ENCODE measurements around the gene HOGA1.

The HOGA1 gene

DNA sequence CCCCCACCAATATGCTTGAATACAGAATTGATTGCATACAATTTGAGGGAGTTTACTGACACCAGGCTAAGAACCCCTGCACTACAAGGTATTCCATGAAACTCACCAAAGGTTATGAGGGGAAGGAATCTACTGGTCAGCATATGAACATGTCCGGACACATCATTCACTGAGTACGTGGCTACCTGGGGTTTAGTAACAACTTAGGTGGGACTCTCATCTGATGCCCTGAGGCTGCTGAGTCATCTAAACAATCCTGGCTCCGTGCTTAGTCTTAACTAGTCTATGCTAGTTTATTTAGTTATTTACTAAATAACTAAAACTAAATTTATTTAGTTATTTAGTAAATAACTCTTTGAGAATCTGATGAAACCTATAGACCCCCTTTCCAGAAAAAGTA lies 67.6 kb downstream of the HOGA1 start:
- no peak for DNase-seq

DNA sequence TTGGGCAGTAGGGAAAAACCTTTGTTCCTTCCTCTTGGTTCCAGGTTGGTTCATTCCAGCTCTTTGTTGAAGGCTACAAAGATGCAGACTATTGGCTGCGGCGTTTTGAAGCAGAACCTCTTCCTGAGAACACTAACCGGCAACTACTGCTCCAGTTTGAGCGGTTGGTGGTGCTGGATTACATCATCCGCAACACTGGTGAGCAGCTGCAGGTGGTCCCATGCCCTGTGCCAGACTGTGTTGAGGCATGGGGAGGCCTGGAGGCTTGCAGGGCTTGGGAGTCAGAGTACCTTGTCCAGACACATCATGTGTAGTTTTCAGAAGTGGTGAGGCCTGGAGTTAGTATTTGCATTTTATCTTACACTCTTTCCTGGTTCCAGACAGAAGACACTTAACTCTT lies 72.6 kb downstream of the HOGA1 start:
- no peak for DNase-seq

DNA sequence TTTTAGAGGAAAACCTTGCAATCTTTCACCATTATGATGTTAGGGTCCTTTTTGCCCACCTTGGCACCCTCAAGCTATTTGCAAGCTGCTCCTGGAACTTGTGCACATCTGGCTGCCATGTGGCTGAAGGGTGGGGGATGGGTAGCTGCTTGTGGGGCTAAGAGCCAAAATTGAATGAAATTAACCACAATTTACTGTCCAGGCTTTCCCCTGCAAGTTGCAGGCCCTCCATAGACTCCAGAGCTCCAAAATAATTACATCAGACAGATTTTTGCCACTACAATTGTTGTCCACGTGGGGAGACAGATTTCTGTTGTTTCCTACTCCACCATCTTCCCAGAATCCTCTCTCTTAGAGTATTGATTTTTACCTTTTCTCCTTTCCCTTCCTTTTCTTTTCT lies 75.4 kb downstream of the HOGA1 start:
- no peak for DNase-seq
